K562 (cell line): ENCODE data around the gene TBC1D16. TPM values are rescaled to one million over a fixed set of nuclear protein-coding genes. Genes with fewer than 3 reads are reported as not detected.

Experiments used
- ATAC-seq: fragments of 200-7000 bp; cut with Tn5 transposase; 3 replicates; pipeline ENCODE4 v1.9.1; 2020; ENCODE audit warnings: moderate library complexity
- BruUV-seq: library from RNA; stranded (reverse); fragments of 400-500 nt; replicated peaks from 2 replicates; lab custom pipeline; 2021; lab: Mats Ljungman, UMichigan
- CTCF ChIA-PET: fragments of 300-600 bp; formaldehyde crosslinking; extraction: SDS; loops from one replicate; lab custom pipeline; 2021; ENCODE audit warnings: low intra/inter-chr PET ratio; lab: Yijun Ruan, JAX
- POLR2A ChIA-PET: fragments of 300-600, 350-650 bp; sonication (Branson Sonifier 250); formaldehyde crosslinking; extraction: SDS; loops from one replicate; lab custom pipeline; 2021; ENCODE audit warnings: antibody characterized with exemption, inconsistent platforms; lab: Yijun Ruan, JAX
- DNase-seq, 4 experiments: peaks; one replicate each; pipeline versions ENCODE4 v3.0.0 to v3.0.0-alpha.2; 2011 to 2018; ENCODE audit warnings: low spot score in 3 of 4, mixed read lengths in 3 of 4; ENCODE audit errors: extremely low read depth in 1 of 4
- FAIRE-seq: peaks from 2 replicates; lab custom pipeline; 2011; peaks lifted over from hg19 to GRCh38; lab: Jason Lieb, UNC
- H2AFZ ChIP-seq: 2 replicates; pipeline ENCODE4 v1.6.0; 2011; ENCODE audit warnings: low read depth, low read length, control low read depth, inconsistent platforms
- H3K27ac ChIP-seq: fragments of 200-600 bp; 3 replicates; pipeline ENCODE4 v1.8.0; 2011; ENCODE audit warnings: low read depth, mild to moderate bottlenecking, control low read depth, inconsistent platforms, low read length, moderate library complexity, mixed read lengths; ENCODE audit errors: extremely low read depth
- H3K27me3 ChIP-seq, 2 experiments: fragments of 300-600 bp in 1 of 2; 2 replicates in 1 of 2; 3 replicates in 1 of 2; pipeline versions ENCODE4 v1.6.0 to v1.8.0; 2011; ENCODE audit warnings: inconsistent platforms in 2 of 2, low read length in 2 of 2, mild to moderate bottlenecking in 1 of 2, mixed read lengths in 1 of 2, moderate library complexity in 1 of 2; ENCODE audit not compliant: control insufficient read depth in 2 of 2, insufficient read depth in 2 of 2
- H3K36me3 ChIP-seq: fragments of 300-600 bp; 3 replicates; pipeline ENCODE4 v1.8.0; 2011; ENCODE audit warnings: mild to moderate bottlenecking, low read length, inconsistent platforms; ENCODE audit not compliant: control insufficient read depth, insufficient read depth
- H3K4me1 ChIP-seq, 2 experiments: fragments of 200-600 bp in 1 of 2; replicated peaks in 1 of 2; 2 replicates in 1 of 2; 3 replicates in 1 of 2; pipeline versions ENCODE4 v1.5.1 to v1.8.0; 2011; ENCODE audit warnings: inconsistent platforms in 2 of 2, low read length in 2 of 2, mild to moderate bottlenecking in 1 of 2, mixed read lengths in 1 of 2, moderate library complexity in 1 of 2; ENCODE audit not compliant: control insufficient read depth in 2 of 2, insufficient read depth in 2 of 2
- H3K4me2 ChIP-seq: 2 replicates; pipeline ENCODE4 v1.6.1; 2011; ENCODE audit warnings: low read length, control low read depth, inconsistent platforms, mixed read lengths; ENCODE audit not compliant: insufficient read depth
- H3K4me3 ChIP-seq: fragments of 200-600 bp; sonication (generic), shearing (Covaris generic); 2 replicates; pipeline ENCODE4 v1.5.1; 2016; ENCODE audit warnings: control low read depth, inconsistent platforms
- H3K79me2 ChIP-seq: fragments of 200-600 bp; 3 replicates; pipeline ENCODE4 v1.8.0; 2011; ENCODE audit warnings: low read length, inconsistent platforms; ENCODE audit not compliant: control insufficient read depth, insufficient read depth
- H3K9ac ChIP-seq, 2 experiments: 2 replicates each; pipeline versions ENCODE4 v1.6.0 to v1.6.1; 2011; ENCODE audit warnings: low read depth in 2 of 2, low read length in 2 of 2, control low read depth in 1 of 2, inconsistent platforms in 1 of 2, mild to moderate bottlenecking in 1 of 2, mixed read lengths in 1 of 2; ENCODE audit not compliant: insufficient read depth in 1 of 2
- H3K9me1 ChIP-seq: one replicate; pipeline ENCODE4 v1.6.0; 2011; ENCODE audit warnings: inconsistent platforms, mild to moderate bottlenecking, low read length, moderate library complexity; ENCODE audit not compliant: control insufficient read depth, insufficient read depth
- H3K9me3 ChIP-seq: replicated peaks from 2 replicates; pipeline ENCODE4 v1.5.1; 2011; ENCODE audit warnings: low read depth, low read length, inconsistent platforms; ENCODE audit not compliant: control insufficient read depth, insufficient read depth
- H4K20me1 ChIP-seq: replicated peaks from 2 replicates; pipeline ENCODE4 v1.6.1; 2011; ENCODE audit warnings: low read length, inconsistent platforms, mixed read lengths; ENCODE audit not compliant: control insufficient read depth, insufficient read depth
- ELF4 ChIP-seq: fragments of 450-650 bp; formaldehyde crosslinking; IDR thresholded peaks from 2 replicates; pipeline ENCODE4 v1.4.0; 2022; ENCODE audit warnings: missing genetic modification characterization
- GTF2F1 ChIP-seq: IDR thresholded peaks from 2 replicates; pipeline ENCODE4 v1.6.1; 2011; ENCODE audit warnings: low read depth, low read length, improper control_type of control experiment
- IFI16 ChIP-seq: fragments of 250-450 bp; sonication (Bioruptor Pico); IDR thresholded peaks from 2 replicates; pipeline ENCODE4 v2.1.2; 2022; ENCODE audit warnings: mild to moderate bottlenecking, inconsistent platforms
- PCBP2 ChIP-seq: fragments of 200-400 bp; formaldehyde crosslinking; IDR thresholded peaks from 2 replicates; pipeline ENCODE4 v1.6.1; 2018; ENCODE audit warnings: low read length, low read depth, mild to moderate bottlenecking, moderate library complexity; ENCODE audit not compliant: poor library complexity, severe bottlenecking
- ZBTB17 ChIP-seq: fragments of 450-650 bp; formaldehyde crosslinking; IDR thresholded peaks from 2 replicates; pipeline ENCODE4 v1.4.0; 2020; ENCODE audit warnings: mild to moderate bottlenecking
- ZNF3 ChIP-seq: fragments of 250-450 bp; sonication (Bioruptor Pico); IDR thresholded peaks from 2 replicates; pipeline ENCODE4 v1.5.0; 2021; ENCODE audit warnings: mild to moderate bottlenecking, moderate library complexity
- ZNF764 ChIP-seq: fragments of 250-450 bp; sonication (Bioruptor Pico); IDR thresholded peaks from 2 replicates; pipeline ENCODE4 v1.4.0; 2020; ENCODE audit warnings: low read depth, mild to moderate bottlenecking, moderate library complexity
- WGBS: fragments of 100-300 bp; shearing (Covaris generic); methylation state at CpG from one replicate; pipeline ENCODE4 v1.1.6; 2016; ENCODE audit warnings: low coverage, mixed read lengths; ENCODE audit not compliant: insufficient coverage; ENCODE audit errors: missing lambda C conversion rate; 5-methylcytosine and 5-hydroxymethylcytosine counted together
- in situ Hi-C: fragments of 300-500 bp; cut with MboI; formaldehyde crosslinking; loops from 4 replicates; pipeline ENCODE4 v1.15.0; 2018; ENCODE audit warnings: inconsistent platforms, mixed read lengths
- intact Hi-C: fragments of 100-400 bp; cut with micrococcal nuclease; formaldehyde crosslinking; loops from 2 replicates; pipeline ENCODE4 v1.14.2; 2022
- polyA plus RNA-seq, 8 experiments: library from polyadenylated mRNA; depleted of rRNA in 4 of 8; stranded (reverse) in 5 of 8; unstranded in 3 of 8; fragments of >200 nt; fragmentation: Nextera tagmentation in 2 of 8; fragmentation: Illumina TruSeq in 1 of 8; extraction: Ambion mirVana in 2 of 8; extraction: Trizol in 1 of 8; gene quantifications; 2 replicates each; pipeline versions ENCODE4 v1.2.1 to v1.2.3, GENCODE V29; 2011 to 2014; ENCODE audit warnings: inconsistent platforms in 1 of 8, missing spikeins in 1 of 8
- total RNA-seq, 7 experiments: library from RNA; depleted of rRNA in 6 of 7; stranded (reverse); fragments of >200 nt in 6 of 7; fragmentation: Illumina TruSeq in 2 of 7; extraction: Trizol in 2 of 7; gene quantifications; 2 replicates each; pipeline versions ENCODE4 v1.2.1 to v1.2.3, GENCODE V29; 2011 to 2021; ENCODE audit warnings: low replicate concordance in 1 of 7
- TF ChIP-seq, protein P1 (sequence below): fragments of 250-450 bp; sonication (Bioruptor Pico); IDR thresholded peaks from 2 replicates; pipeline ENCODE4 v1.5.0; 2021
- TF ChIP-seq, protein P2 (sequence below), 2 experiments: fragments of 450-650 bp; IDR thresholded peaks; 2 replicates each; pipeline ENCODE4 v1.6.1; 2018; ENCODE audit warnings: mild to moderate bottlenecking in 2 of 2, low read depth in 1 of 2; ENCODE audit not compliant: partially characterized antibody in 2 of 2

Gene TBC1D16
- total and polyA plus RNA-seq, 9 of the 15 experiments (the other 6 are each of a cell fraction or from before 2014, with no cell fraction given): 0.01 to 0.20 (median 0.03) TPM; not detected in 1

DNA sequence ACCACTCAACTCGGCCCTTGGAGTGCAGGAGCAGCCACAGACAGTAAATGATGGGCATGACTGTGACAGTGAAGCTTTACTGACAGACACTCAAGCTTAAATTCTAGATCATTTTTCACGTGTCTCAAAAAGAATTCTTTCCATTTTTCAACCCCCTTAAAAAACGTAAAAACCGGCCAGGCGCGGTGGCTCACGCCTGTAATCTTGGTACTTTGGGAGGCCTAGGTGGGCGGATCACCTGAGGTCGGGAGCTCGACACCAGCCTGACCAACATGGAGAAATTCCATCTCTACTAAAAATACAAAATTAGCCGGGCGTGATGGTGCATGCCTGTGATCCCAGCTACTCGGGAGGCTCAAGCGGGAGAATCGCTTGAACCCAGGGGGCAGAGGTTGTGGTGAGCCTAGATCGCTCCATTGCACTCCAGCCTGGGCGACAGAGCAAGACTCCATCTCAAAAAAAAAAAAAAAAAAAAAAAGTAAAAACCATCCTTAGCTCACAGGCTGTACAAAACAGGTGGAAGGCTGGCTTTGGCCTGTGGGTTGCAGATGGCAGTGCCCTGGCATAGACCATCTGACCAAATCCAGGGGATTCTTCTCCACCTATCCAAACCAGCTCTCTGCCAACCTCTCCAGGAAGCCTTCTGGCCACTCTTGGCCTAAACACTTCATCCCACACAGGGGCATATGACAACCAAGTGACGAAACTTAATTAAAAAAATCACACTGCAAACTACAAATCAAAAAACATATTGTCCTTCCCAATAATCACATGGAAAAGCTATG lies 18.3 kb downstream of the TBC1D16 start:
- WGBS: 3% methylated on average over 17 of the region's 18 CpGs
- DNase-seq (no peak), FAIRE-seq (no peak), ATAC-seq (no peak)
- no TSS peak for BruUV-seq
- peaks cover 30 to 64% of the 10 kb centered on the region in 2 experiments for H3K27me3 ChIP-seq
- no peak overlapping the region for H3K4me2 ChIP-seq
- H3K79me2 ChIP-seq: no peaks in the 10 kb centered on the region
- 0 out of 2 replicates have a peak, but pooled peaks cover 2% of the 10 kb centered on the region for H4K20me1 ChIP-seq
- H3K9me1 ChIP-seq: no peaks in the 10 kb centered on the region
- no peaks in the 10 kb centered on the region for H3K9me3 ChIP-seq
- ChIA-PET POLR2A (interaction anchor here (0.6 kb wide), 1 partner anchor 10 kb away, joined by 3 read pairs; no protein-coding TSS in a partner anchor), CTCF (no interaction called here)
- H2AFZ ChIP-seq: no peak overlapping the region
- H3K27ac ChIP-seq: no peak overlapping the region
- H3K9ac ChIP-seq: no peak overlapping the region
- in situ Hi-C loops: no loop called here
- intact Hi-C loops: no loop called here
- no peak for TF ChIP-seq PCBP2
- no peak for TF ChIP-seq ZBTB17
- TF ChIP-seq, protein P1, sequence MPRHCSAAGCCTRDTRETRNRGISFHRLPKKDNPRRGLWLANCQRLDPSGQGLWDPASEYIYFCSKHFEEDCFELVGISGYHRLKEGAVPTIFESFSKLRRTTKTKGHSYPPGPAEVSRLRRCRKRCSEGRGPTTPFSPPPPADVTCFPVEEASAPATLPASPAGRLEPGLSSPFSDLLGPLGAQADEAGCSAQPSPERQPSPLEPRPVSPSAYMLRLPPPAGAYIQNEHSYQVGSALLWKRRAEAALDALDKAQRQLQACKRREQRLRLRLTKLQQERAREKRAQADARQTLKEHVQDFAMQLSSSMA (CRISPR knock-in tag): no peak
- TF ChIP-seq, protein P2, sequence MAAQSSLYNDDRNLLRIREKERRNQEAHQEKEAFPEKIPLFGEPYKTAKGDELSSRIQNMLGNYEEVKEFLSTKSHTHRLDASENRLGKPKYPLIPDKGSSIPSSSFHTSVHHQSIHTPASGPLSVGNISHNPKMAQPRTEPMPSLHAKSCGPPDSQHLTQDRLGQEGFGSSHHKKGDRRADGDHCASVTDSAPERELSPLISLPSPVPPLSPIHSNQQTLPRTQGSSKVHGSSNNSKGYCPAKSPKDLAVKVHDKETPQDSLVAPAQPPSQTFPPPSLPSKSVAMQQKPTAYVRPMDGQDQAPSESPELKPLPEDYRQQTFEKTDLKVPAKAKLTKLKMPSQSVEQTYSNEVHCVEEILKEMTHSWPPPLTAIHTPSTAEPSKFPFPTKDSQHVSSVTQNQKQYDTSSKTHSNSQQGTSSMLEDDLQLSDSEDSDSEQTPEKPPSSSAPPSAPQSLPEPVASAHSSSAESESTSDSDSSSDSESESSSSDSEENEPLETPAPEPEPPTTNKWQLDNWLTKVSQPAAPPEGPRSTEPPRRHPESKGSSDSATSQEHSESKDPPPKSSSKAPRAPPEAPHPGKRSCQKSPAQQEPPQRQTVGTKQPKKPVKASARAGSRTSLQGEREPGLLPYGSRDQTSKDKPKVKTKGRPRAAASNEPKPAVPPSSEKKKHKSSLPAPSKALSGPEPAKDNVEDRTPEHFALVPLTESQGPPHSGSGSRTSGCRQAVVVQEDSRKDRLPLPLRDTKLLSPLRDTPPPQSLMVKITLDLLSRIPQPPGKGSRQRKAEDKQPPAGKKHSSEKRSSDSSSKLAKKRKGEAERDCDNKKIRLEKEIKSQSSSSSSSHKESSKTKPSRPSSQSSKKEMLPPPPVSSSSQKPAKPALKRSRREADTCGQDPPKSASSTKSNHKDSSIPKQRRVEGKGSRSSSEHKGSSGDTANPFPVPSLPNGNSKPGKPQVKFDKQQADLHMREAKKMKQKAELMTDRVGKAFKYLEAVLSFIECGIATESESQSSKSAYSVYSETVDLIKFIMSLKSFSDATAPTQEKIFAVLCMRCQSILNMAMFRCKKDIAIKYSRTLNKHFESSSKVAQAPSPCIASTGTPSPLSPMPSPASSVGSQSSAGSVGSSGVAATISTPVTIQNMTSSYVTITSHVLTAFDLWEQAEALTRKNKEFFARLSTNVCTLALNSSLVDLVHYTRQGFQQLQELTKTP (IDR thresholded peaks at IDR 0.05; ENCODE audit: low read depth in 1 of 2, partially characterized antibody in 2 of 2): no peak
- no peak for TF ChIP-seq ELF4 (CRISPR knock-in tag)
- no peak for TF ChIP-seq ZNF3 (CRISPR knock-in tag)
- no peak for TF ChIP-seq GTF2F1
- TF ChIP-seq ZNF764 (CRISPR knock-in tag): no peak
- no peak for TF ChIP-seq IFI16 (CRISPR knock-in tag)
- no peaks in the 10 kb centered on the region; a peak in 1 of 5 replicates for H3K4me1 ChIP-seq
- H3K4me3 ChIP-seq: no peak overlapping the region
- H3K36me3 ChIP-seq: no peaks in the 10 kb centered on the region
